ENCODE measurements around the gene CDKL1. TPM values are rescaled to one million over a fixed set of nuclear protein-coding genes. Genes with fewer than 3 reads are reported as not detected.

Gene CDKL1
- total and polyA plus RNA-seq, 2 of the 13 experiments (the other 11 are each of a cell fraction or from before 2014, with no cell fraction given) = 4.4 to 5.1 TPM

DNA sequence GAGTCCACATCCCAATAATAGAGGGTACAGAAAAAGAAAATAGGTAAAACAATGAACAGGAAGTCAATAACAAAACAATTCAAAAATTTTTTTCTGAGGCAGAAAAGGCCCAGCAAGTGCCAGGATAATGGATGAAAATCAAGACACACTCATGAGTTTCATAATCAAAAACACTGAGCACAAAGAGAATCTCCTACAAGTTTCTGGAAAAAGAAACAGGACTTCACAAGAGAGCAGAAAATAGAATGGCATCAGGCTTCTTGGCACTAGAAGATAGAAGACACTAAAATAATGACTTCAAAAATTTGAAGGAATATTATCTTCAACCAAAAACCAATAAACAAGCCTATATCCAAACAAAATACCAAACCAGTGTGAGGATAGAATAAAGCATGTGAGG lies 47.7 kb downstream of the CDKL1 start (continued):
- TF ChIP-seq, protein P1, sequence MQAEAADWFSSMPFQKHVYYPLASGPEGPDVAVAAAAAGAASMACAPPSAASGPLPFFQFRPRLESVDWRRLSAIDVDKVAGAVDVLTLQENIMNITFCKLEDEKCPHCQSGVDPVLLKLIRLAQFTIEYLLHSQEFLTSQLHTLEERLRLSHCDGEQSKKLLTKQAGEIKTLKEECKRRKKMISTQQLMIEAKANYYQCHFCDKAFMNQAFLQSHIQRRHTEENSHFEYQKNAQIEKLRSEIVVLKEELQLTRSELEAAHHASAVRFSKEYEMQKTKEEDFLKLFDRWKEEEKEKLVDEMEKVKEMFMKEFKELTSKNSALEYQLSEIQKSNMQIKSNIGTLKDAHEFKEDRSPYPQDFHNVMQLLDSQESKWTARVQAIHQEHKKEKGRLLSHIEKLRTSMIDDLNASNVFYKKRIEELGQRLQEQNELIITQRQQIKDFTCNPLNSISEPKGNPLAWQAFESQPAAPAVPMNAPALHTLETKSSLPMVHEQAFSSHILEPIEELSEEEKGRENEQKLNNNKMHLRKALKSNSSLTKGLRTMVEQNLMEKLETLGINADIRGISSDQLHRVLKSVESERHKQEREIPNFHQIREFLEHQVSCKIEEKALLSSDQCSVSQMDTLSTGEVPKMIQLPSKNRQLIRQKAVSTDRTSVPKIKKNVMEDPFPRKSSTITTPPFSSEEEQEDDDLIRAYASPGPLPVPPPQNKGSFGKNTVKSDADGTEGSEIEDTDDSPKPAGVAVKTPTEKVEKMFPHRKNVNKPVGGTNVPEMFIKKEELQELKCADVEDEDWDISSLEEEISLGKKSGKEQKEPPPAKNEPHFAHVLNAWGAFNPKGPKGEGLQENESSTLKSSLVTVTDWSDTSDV (CRISPR knock-in tag; IDR thresholded peaks at IDR 0.05) = no peak

DNA sequence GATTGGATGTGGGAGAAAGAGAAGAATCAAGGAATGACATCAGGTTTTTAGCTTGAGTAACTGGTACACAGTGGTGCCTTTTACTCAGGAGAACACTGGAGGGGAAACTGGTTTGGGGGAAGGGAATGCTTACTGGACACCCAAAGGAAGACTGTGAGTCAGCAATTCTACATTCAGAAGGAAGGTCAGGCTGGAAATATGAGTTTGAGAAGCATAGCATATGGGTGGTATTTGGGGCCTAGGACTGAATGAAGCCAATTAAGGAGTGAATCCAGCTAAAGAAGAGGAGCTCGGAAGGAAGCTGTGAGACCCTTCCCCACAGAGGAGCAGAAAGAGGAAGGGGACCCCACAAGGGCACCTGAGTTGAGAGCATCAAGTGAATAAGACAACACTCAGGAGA lies 49.2 kb downstream of the CDKL1 start:
- H3K27ac ChIP-seq (ENCODE audit: extremely low read length, insufficient read depth, low read length) = no peak overlapping the region
- no peaks in the 10 kb centered on the region for H4K20me1 ChIP-seq (ENCODE audit: insufficient read depth, low read length)
- intact Hi-C loops (cut with micrococcal nuclease; ENCODE audit: unreplicated experiment) (no loop called here), in situ Hi-C loops (cut with HindIII; ENCODE audit: extremely low pct_ligation_motif_present, low pct_unique_long_range_greater_than_20kb) (no loop called here)
- FAIRE-seq = no peak
- no peak overlapping the region for H2AFZ ChIP-seq (ENCODE audit: low read length)
- no peak overlapping the region for H3K4me2 ChIP-seq (ENCODE audit: low read depth, low read length)
- ATAC-seq = no peak
- 97% methylated on average over 1 of the region's 1 CpG for WGBS (ENCODE audit: low lambda C conversion rate)
- CTCF ChIA-PET (ENCODE audit: low intra/inter-chr PET ratio, low total read pairs) = no interaction called here
- H3K36me3 ChIP-seq (replicated peaks in 1 of 2; ENCODE audit: control insufficient read depth in 1 of 2, insufficient read depth in 2 of 2, low read length in 2 of 2) = no peaks in the 10 kb centered on the region
- H3K4me1 ChIP-seq (ENCODE audit: insufficient read depth, low read length) = peaks cover 20% of the 10 kb centered on the region
- H3K9me3 ChIP-seq (ENCODE audit: low read length) = no peaks in the 10 kb centered on the region
- H3K27me3 ChIP-seq (ENCODE audit: control insufficient read depth in 1 of 2, insufficient read depth in 2 of 2, low read length in 2 of 2) = no peaks in the 10 kb centered on the region
- H3K79me2 ChIP-seq (ENCODE audit: insufficient read depth, low read length) = no peaks in the 10 kb centered on the region
- no peak overlapping the region for H3K4me3 ChIP-seq (replicated peaks in 1 of 3; ENCODE audit: insufficient read depth in 1 of 3, low read depth in 2 of 3, low read length in 3 of 3)
- BruUV-seq (replicated peaks) = no TSS peak
- DNase-seq (ENCODE audit: low spot score) = no peak
- H3K9ac ChIP-seq (ENCODE audit: insufficient read depth, low read depth, low read length) = no peak overlapping the region
- POLR2A ChIA-PET = no interaction called here
- no peak for TF ChIP-seq CERS6 (CRISPR knock-in tag; IDR thresholded peaks at IDR 0.05)
- TF ChIP-seq HNF1B (CRISPR knock-in tag; IDR thresholded peaks at IDR 0.05) = no peak
- TF ChIP-seq NFE2L2 (IDR thresholded peaks at IDR 0.05; ENCODE audit: low read length) = peak; percentile 36; the same call in 1 of the 2 replicates
- no peak for TF ChIP-seq CHCHD3 (CRISPR knock-in tag; IDR thresholded peaks at IDR 0.05)
- TF ChIP-seq SRSF4 (IDR thresholded peaks at IDR 0.05; ENCODE audit: low read depth, low read length, poor library complexity, severe bottlenecking) = no peak
- no peak for TF ChIP-seq MTERF4 (CRISPR knock-in tag; IDR thresholded peaks at IDR 0.05)
- no peak for TF ChIP-seq ZNF3 (CRISPR knock-in tag; IDR thresholded peaks at IDR 0.05)
- peak; percentile 52 for TF ChIP-seq MAFF (IDR thresholded peaks at IDR 0.05; ENCODE audit: low read depth, low read length)
- TF ChIP-seq ZNF124 (CRISPR knock-in tag; IDR thresholded peaks at IDR 0.05) = no peak
- TF ChIP-seq ZNF510 (CRISPR knock-in tag; IDR thresholded peaks at IDR 0.05; ENCODE audit: low read depth) = no peak
- TF ChIP-seq, protein P2, sequence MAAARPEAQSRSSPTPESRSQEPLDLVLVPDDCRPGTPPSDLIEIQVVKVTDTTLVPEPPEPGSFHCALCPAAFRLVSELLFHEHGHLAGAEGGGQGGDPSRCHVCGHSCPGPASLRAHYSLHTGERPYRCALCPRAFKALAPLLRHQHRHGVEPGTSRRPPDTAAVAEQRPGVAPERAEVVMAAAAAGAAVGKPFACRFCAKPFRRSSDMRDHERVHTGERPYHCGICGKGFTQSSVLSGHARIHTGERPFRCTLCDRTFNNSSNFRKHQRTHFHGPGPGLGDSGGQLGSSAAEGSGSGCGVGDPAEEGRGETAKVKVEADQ (CRISPR knock-in tag; IDR thresholded peaks at IDR 0.05; ENCODE audit: borderline replicate concordance) = no peak
- no peak for TF ChIP-seq ZNF780A (CRISPR knock-in tag; IDR thresholded peaks at IDR 0.05)
- TF ChIP-seq MAFK (conservative IDR thresholded peaks at IDR 0.05 in 1 of 2, IDR thresholded peaks at IDR 0.05 in 1 of 2; ENCODE audit: low read length in 2 of 2) = peak; percentile 41 to 72; a peak in 3 of 4 replicates
- peak; percentile 52; the same call in 1 of the 2 replicates for TF ChIP-seq NFE2 (CRISPR knock-in tag; IDR thresholded peaks at IDR 0.05)
